IMR-90 (cell line): ENCODE data around the gene WAS.

Experiments used
- CEBPB ChIP-seq: IDR thresholded peaks from 2 replicates; pipeline ENCODE4 v1.6.1; 2012; ENCODE audit warnings: low read depth, low read length, improper control_type of control experiment
- CTCF ChIP-seq: conservative IDR thresholded peaks from 2 replicates; pipeline ENCODE4 v1.5.1; 2012; ENCODE audit warnings: mild to moderate bottlenecking, low read depth, low read length, improper control_type of control experiment
- NFE2L2 ChIP-seq: fragments of 150-350 bp; IDR thresholded peaks from 2 replicates; pipeline ENCODE4 v1.6.1; 2016; ENCODE audit warnings: low read depth, mild to moderate bottlenecking, low read length
- POLR2A ChIP-seq: IDR thresholded peaks from 2 replicates; pipeline ENCODE4 v1.6.1; 2012; ENCODE audit warnings: mild to moderate bottlenecking, low read depth, low read length
- RFX5 ChIP-seq: IDR thresholded peaks from 2 replicates; pipeline ENCODE4 v1.8.0; 2012; ENCODE audit warnings: low read depth, mild to moderate bottlenecking, low read length, moderate library complexity

- TF ChIP-seq CTCF = no peak
- TF ChIP-seq POLR2A = no peak
- no peak for TF ChIP-seq CEBPB
- no peak for TF ChIP-seq NFE2L2
- no peak for TF ChIP-seq RFX5
These were observed 37.9 kb upstream of the WAS start for GRCh38 chrX:48645669-48646068.
